LNCaP clone FGC (cell line): ENCODE data around the gene IGF2R.

Experiments used
- DNase-seq: peaks from one replicate; pipeline ENCODE4 v3.0.0-alpha.2; 2011; ENCODE audit warnings: low read depth
- H3K4me3 ChIP-seq: 2 replicates; pipeline ENCODE4 v1.5.1; 2011; ENCODE audit warnings: mild to moderate bottlenecking, low read depth, low read length, control low read depth
- TF ChIP-seq, protein P1 (sequence below): IDR thresholded peaks from 2 replicates; pipeline ENCODE4 v1.5.1; 2012; ENCODE audit warnings: mild to moderate bottlenecking; ENCODE audit not compliant: control insufficient read depth, insufficient read depth; ENCODE audit errors: extremely low read depth

The IGF2R gene

DNA sequence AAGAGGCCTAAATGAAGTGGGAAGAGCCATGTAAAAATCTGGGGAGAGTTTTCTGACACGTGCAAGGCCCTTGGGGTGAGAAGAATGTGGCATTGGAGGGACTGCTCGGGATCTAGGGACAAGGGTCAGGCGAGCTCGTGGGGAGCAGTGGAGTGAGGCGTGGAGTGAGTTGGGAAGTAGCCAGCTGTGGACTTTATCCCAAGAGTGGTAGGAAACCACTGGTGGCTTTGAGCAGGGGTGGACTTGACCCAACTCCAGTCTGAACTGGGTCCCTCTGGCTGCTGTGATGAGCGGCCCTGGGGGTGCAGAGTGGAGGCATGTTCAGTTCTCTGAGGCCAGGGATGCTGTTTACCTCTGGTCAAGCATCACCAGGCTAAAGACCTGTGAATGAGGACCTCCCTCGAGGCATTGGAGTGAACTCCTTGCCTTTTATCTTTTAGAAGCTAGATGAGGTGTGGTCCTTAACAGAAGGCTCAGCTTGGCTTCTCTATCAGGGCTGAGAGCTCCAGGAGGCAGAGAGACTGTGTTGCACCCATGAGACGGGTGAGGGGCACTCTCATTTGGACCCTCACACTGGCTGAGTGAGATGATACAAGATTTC is 173.3 kb downstream of the IGF2R start:
- TF ChIP-seq, protein P1, sequence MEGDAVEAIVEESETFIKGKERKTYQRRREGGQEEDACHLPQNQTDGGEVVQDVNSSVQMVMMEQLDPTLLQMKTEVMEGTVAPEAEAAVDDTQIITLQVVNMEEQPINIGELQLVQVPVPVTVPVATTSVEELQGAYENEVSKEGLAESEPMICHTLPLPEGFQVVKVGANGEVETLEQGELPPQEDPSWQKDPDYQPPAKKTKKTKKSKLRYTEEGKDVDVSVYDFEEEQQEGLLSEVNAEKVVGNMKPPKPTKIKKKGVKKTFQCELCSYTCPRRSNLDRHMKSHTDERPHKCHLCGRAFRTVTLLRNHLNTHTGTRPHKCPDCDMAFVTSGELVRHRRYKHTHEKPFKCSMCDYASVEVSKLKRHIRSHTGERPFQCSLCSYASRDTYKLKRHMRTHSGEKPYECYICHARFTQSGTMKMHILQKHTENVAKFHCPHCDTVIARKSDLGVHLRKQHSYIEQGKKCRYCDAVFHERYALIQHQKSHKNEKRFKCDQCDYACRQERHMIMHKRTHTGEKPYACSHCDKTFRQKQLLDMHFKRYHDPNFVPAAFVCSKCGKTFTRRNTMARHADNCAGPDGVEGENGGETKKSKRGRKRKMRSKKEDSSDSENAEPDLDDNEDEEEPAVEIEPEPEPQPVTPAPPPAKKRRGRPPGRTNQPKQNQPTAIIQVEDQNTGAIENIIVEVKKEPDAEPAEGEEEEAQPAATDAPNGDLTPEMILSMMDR: no peak
- H3K4me3 ChIP-seq: no peak overlapping the region
- no peak for DNase-seq

DNA sequence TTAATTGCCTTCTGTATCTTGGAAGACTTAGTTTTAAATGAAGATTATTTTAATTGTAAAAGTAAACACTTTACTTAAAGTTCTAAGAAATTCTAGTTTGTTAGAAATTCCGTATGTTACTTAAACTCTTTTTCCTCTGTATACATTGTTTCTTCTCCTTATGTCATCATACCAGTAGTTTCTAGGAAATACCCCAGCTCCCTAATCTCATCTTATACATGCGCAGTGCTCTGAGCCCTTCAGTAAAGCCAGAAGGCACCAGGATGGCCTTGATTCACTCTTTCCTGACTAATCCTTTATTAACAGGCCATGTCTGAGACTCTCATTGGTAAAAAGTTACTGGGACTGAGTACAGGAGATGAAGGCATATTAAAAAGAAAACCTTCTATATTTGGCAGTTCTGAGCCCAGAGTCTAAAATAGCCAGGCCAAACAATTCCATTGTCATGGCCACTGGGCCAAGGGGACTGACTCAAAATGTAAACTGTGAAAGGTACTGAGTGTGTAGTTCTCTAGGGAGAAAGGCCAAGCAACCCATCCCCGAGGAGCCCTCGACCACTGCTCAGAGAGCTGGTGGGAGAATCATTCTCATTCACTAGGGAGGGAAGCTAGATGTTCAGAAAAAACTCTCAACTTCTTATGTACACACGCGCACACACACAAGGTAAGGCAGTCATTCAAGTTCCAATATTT is 177.7 kb downstream of the IGF2R start:
- TF ChIP-seq, protein P1: no peak
- H3K4me3 ChIP-seq: no peak overlapping the region
- DNase-seq: no peak

DNA sequence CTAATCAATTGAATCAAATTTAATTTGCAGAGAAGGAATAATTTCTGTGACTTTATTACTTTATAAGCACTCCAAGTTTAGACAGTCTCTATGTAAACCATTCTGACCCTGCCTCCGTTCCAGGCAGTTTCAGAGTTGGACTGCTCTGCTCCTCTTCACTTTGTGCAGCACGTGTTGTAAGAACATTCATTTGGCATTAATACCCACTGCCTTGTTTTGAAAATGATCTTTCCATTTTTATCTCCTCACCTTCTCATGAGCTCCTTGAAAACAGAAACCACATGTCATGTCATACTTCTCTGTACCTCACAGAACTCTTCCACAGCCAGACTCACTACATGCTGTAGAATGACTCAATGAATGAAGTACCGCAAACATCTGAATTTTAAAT is 178.3 kb downstream of the IGF2R start:
- no peak overlapping the region for H3K4me3 ChIP-seq
- no peak for DNase-seq
- TF ChIP-seq, protein P1: no peak

DNA sequence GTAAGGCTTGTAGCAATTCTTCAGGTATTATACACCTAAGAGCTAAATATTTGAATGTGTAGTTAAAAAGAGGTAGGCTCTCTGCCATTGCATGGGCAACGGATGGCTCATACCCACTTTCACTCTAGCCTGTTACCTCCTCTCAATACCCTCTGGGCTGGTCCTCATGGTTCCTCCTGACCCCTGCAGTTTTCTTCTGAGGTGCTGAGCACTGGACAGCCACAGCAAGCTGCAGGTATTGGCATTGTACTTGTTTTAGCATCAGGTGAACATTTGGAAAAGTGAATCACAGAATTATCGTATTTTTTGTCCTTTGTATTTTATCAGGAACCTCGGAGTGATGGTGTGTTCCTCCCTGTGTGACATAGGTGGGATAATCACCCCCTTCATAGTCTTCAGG is 185.6 kb downstream of the IGF2R start:
- TF ChIP-seq, protein P1: no peak
- no peak for DNase-seq
- no peak overlapping the region for H3K4me3 ChIP-seq

DNA sequence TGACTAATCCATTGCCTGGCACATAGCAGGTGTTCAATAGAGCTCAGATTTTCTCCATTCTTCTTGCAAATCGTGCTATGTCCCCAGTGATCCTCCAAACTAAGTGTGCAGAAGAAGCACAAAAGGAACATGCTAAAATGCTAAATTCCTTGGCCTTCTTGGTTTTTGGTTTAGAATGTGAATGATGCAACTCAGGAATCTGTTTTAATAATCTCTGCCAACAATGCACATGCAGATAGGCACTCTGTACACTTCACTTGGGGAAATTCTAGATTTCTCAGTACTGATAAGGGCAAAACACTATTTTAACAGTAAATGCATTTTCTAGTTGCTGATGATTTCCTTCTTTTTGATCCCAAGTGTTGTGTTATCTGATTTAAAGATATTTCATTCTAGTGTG is 188.0 kb downstream of the IGF2R start:
- DNase-seq: no peak
- TF ChIP-seq, protein P1: no peak
- H3K4me3 ChIP-seq: no peak overlapping the region

DNA sequence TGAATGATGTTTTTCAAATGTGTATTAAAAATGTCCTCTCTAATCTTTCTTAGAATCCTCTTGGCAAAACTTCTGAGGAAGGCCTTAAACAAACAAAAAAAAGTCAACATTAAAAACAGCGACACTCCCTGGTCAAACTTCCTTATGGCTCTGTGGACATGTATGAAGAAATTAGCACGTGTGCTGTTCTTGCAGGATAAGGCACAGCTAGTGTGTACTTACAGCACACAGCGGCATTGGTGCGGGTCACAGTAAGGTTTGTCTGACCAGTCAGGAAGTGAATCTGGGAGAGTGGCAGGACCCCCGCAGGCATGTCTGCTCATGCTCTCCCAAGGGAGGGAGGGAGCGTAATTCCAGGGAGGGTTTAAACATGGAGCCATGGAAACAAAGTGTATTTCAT is 191.6 kb downstream of the IGF2R start:
- peak; percentile 86 for DNase-seq
- no peak overlapping the region for H3K4me3 ChIP-seq
- TF ChIP-seq, protein P1: peak; percentile 46
